Ovary (tissue), 10 donors: ENCODE data around the gene ITIH4. TPM values are rescaled to one million over a fixed set of nuclear protein-coding genes. Genes with fewer than 3 reads are reported as not detected.
A peak's percentile ranks its signal among the peaks of the same experiment; 100 is the strongest.

Experiments used
- DNase-seq, 5 donors: peaks; one replicate each; pipeline ENCODE4 v3.0.0-alpha.2; 2019 to 2020
- H3K27ac ChIP-seq, 2 donors: fragments of 200-600 bp; one replicate each; pipeline versions ENCODE4 v1.5.1 to v1.8.0; 2019 to 2022
- H3K27me3 ChIP-seq: fragments of 200-600 bp; one replicate; pipeline ENCODE4 v1.8.0; 2022
- H3K36me3 ChIP-seq: fragments of 200-600 bp; sonication (generic); one replicate; pipeline ENCODE4 v1.5.1; 2019
- H3K4me1 ChIP-seq: one replicate; pipeline ENCODE4 v1.8.1; 2013; ENCODE audit warnings: mild to moderate bottlenecking, moderate library complexity; ENCODE audit not compliant: insufficient read depth
- H3K4me3 ChIP-seq: fragments of 200-600 bp; sonication (generic); one replicate; pipeline ENCODE4 v1.5.1; 2017
- H3K9me3 ChIP-seq, 2 donors: fragments of 200-600 bp in 1 of 2; sonication (generic) in 1 of 2; one replicate each; pipeline versions ENCODE4 v1.5.1 to v1.8.1; 2013 to 2019; ENCODE audit warnings: mild to moderate bottlenecking in 1 of 2, moderate library complexity in 1 of 2
- CTCF ChIP-seq, 3 donors: fragments of 450-650 bp in 2 of 3; fragments of 200-600 bp in 1 of 3; IDR thresholded peaks; one replicate each; pipeline versions ENCODE4 v1.5.1 to v1.8.0; 2016 to 2022; ENCODE audit warnings: antibody characterized with exemption in 3 of 3, mild to moderate bottlenecking in 1 of 3
- EP300 ChIP-seq: sonication (generic); formaldehyde crosslinking; IDR thresholded peaks from one replicate; pipeline ENCODE4 v1.6.1; 2017; ENCODE audit warnings: antibody characterized with exemption
- POLR2A ChIP-seq: fragments of 450-650 bp; IDR thresholded peaks from one replicate; pipeline ENCODE4 v1.6.1; 2017; ENCODE audit warnings: antibody characterized with exemption, mild to moderate bottlenecking, moderate library complexity
- WGBS, 3 donors: extraction: QIAGEN DNeasy Blood & Tissue Kit in 1 of 3; methylation state at CpG; one replicate each; pipeline versions ENCODE4 v1.1.5 to v1.1.7; 2013 to 2017; 5-methylcytosine and 5-hydroxymethylcytosine counted together
- intact Hi-C, 4 donors: fragments of 100-400 bp; cut with DNase I; formaldehyde crosslinking; loops; one replicate each; pipeline versions ENCODE4 v1.11.0 to v1.15.1; 2022 to 2023
- long read RNA-seq, 3 donors: library from polyadenylated mRNA in 2 of 3; unstranded in 2 of 3; transcript quantifications; one replicate each; pipeline ENCODE4 v2.0.0 and lab custom pipeline, GENCODE V29; 2021 to 2026
- polyA plus RNA-seq, 2 donors: library from polyadenylated mRNA; stranded (reverse); fragments of 200-250 nt in 1 of 2; fragments of 350-450 nt in 1 of 2; fragmentation: Illumina TruSeq in 1 of 2; extraction: RNeasy Lipid Tissue Mini Kit (QIAGEN cat#74804) in 1 of 2; gene quantifications; one replicate each; pipeline ENCODE4 v1.2.3, GENCODE V29; 2013 to 2014
- total RNA-seq, 7 donors: library from RNA; depleted of rRNA in 2 of 7; stranded (reverse); fragments of >200 nt in 2 of 7; fragmentation: NEBNext Ultra II Directional in 3 of 7; extraction: Animal tissue kit (Norgen Biotek cat#: 25700) in 3 of 7; gene quantifications; one replicate each; pipeline versions ENCODE4 v1.1.0 to v1.2.4, GENCODE V29; 2016 to 2023
- donor health status: DM: no; HTN: no; CAD: no; lungs with moderate emphysema.
- donor health status: DM: no; HTN: no; CAD: no.
- donor health status: Bipolar disorder and iron deficiency.
- donor health status: DM: yes; HTN: yes; CAD: no.
- donor health status: DM: no; HTN: no; CAD: no.
- donor health status: DM: yes; HTN: yes; CAD: no.

Gene ITIH4
- total RNA-seq (1 to 10 TPM; 2.2 to 8.7 (median 4.0) TPM), polyA plus RNA-seq (10 to 100 TPM in 1 of 2 donors, 1 to 10 TPM in 1; 2.8 to 14.2 TPM)
- long read RNA-seq, donor 1, partial matches to known transcripts: 0 of 2 reads
- long read RNA-seq, donor 1, other reads (novel, unspliced or antisense): 2 of 2 reads
- long read RNA-seq, donor 2: 0 reads
- long read RNA-seq, donor 3, partial matches to known transcripts: 0 of 2 reads
- long read RNA-seq, donor 3, other reads (novel, unspliced or antisense): 2 of 2 reads

- Histone ChIP-seq H3K9me3 (no peaks in the 10 kb centered on the region), H3K27me3 (no peaks in the 10 kb centered on the region), H3K4me3 (no peak within 1 kb of the TSS), H3K4me1 (peaks cover 7% of the 10 kb centered on the region), H3K27ac (peak within 1 kb of the TSS in 1 of 2 donors; percentile 21), H3K36me3 (no peaks in the 10 kb centered on the region)
- DNase-seq: no peak
- intact Hi-C loops: no loop called here
- 68 to 71% (median 68%) methylated on average over 16 of the region's 16 CpGs for WGBS, 3 donors
- TF ChIP-seq CTCF (IDR thresholded peaks at IDR 0.05) (no peak), EP300 (no peak), POLR2A (no peak)
These were observed at the start of gene ITIH4 for GRCh38 chr3:52830535-52831258. TSS of gene ITIH4 (minus strand) at chr3:52830672. CDS start at chr3:52830642, 30 bp downstream.

GRCh38 chr3:52880047-52880446, 49.6 kb upstream of the ITIH4 start:
- no peaks in the 10 kb centered on the region for H3K36me3 ChIP-seq
- no peak overlapping the region for H3K4me3 ChIP-seq
- no peaks in the 10 kb centered on the region for H3K9me3 ChIP-seq
- 83 to 89% (median 86%) methylated on average over 5 of the region's 5 CpGs for WGBS, 3 donors
- TF ChIP-seq CTCF (IDR thresholded peaks at IDR 0.05) (no peak), EP300 (no peak), POLR2A (no peak)
- no peak overlapping the region for H3K27ac ChIP-seq
- intact Hi-C loops: no loop called here
- DNase-seq: no peak
- peaks cover 6% of the 10 kb centered on the region for H3K4me1 ChIP-seq
- H3K27me3 ChIP-seq: no peaks in the 10 kb centered on the region

DNA sequence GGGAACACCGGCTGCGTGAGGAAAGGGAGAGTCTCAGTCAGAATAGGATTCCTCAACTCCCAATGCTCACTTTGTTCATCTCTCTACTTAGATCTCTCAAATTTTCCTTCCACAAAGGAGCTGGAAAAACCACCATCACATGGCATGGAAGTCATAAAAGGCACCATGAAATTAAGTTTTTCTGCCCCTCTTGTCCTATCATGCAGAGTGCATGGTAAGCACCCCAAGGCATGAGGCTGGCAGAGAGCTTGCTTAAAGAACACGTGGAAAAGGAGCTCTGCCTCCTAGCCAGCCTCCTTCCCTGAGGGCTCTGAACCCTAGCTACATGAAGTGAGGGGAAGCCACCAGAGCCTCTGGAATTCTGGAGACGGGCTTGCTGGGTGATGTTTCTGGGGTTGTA, 49.1 kb upstream of the ITIH4 start:
- no peak for DNase-seq
- Histone ChIP-seq H3K27ac (no peak overlapping the region), H3K4me3 (no peak overlapping the region), H3K9me3 (no peaks in the 10 kb centered on the region), H3K36me3 (no peaks in the 10 kb centered on the region), H3K27me3 (no peaks in the 10 kb centered on the region), H3K4me1 (peaks cover 6% of the 10 kb centered on the region)
- TF ChIP-seq EP300 (no peak), CTCF (IDR thresholded peaks at IDR 0.05) (no peak), POLR2A (no peak)
- 87 to 94% (median 90%) methylated on average over 4 of the region's 4 CpGs for WGBS, 3 donors
- intact Hi-C loops: no loop called here

GRCh38 chr3:52879090-52879489, 48.6 kb upstream of the ITIH4 start:
- Histone ChIP-seq H3K27ac (no peak overlapping the region), H3K4me3 (no peak overlapping the region), H3K36me3 (no peaks in the 10 kb centered on the region), H3K9me3 (no peaks in the 10 kb centered on the region), H3K4me1 (peaks cover 6% of the 10 kb centered on the region), H3K27me3 (no peaks in the 10 kb centered on the region)
- WGBS, 3 donors: 69 to 97% (median 94%) methylated on average over 4 of the region's 4 CpGs
- TF ChIP-seq POLR2A: no peak
- TF ChIP-seq CTCF (IDR thresholded peaks at IDR 0.05): no peak
- no peak for TF ChIP-seq EP300
- intact Hi-C loops: no loop called here
- DNase-seq: no peak
